Measurements from ENCODE around the gene FAF1.

DNA sequence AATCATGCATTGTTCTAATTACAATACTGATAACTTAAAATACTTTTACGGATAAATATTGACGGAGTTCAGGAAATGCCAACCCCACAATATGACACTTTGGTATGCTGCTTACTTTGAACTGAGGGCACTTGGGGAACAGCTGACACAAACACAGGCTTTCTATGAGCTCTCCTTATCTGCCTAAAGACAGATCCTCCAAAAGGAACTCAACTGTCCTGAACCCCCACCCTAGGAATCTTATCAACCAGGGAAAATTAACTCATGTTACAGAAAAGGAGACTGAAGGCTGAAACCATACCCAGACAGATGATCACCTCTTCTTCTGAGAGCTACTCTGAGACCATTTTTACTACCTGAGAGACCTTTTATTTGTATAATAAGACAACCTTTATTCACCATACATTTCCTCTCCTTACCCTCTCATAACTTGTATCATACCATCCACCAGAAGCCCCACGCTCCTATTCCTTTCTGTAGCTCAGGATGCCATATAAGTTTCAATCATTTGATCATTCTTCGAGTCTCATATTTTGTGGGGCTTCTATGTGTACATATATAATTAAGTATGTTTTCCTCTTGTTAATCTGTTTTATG lies 239.5 kb downstream of the FAF1 start:
- TF ChIP-seq, protein P1, sequence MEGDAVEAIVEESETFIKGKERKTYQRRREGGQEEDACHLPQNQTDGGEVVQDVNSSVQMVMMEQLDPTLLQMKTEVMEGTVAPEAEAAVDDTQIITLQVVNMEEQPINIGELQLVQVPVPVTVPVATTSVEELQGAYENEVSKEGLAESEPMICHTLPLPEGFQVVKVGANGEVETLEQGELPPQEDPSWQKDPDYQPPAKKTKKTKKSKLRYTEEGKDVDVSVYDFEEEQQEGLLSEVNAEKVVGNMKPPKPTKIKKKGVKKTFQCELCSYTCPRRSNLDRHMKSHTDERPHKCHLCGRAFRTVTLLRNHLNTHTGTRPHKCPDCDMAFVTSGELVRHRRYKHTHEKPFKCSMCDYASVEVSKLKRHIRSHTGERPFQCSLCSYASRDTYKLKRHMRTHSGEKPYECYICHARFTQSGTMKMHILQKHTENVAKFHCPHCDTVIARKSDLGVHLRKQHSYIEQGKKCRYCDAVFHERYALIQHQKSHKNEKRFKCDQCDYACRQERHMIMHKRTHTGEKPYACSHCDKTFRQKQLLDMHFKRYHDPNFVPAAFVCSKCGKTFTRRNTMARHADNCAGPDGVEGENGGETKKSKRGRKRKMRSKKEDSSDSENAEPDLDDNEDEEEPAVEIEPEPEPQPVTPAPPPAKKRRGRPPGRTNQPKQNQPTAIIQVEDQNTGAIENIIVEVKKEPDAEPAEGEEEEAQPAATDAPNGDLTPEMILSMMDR (IDR thresholded peaks at IDR 0.05; ENCODE audit: extremely low read depth in 1 of 2, insufficient read depth in 1 of 2, low read depth in 1 of 2, low read length in 2 of 2): no peak
- no peak for TF ChIP-seq POLR2AphosphoS5 (IDR thresholded peaks at IDR 0.05; ENCODE audit: insufficient read depth, low read depth, low read length)
